HepG2 (cell line): ENCODE measurements around the gene LIF. TPM values are rescaled to one million over a fixed set of nuclear protein-coding genes. Genes with fewer than 3 reads are reported as not detected.

ENCODE experiments used
- ARID3A ChIP-seq: IDR thresholded peaks from 2 replicates; pipeline ENCODE4 v1.6.1; 2012; ENCODE audit warnings: low read depth, low read length, improper control_type of control experiment
- ARNT2 ChIP-seq: sonication (generic); formaldehyde crosslinking; IDR thresholded peaks from 2 replicates; pipeline ENCODE4 v1.8.0; 2022; ENCODE audit warnings: mild to moderate bottlenecking, low read depth, missing genetic modification reagents, moderate library complexity
- ATF7-NPFF ChIP-seq: sonication (generic); formaldehyde crosslinking; IDR thresholded peaks from 2 replicates; pipeline ENCODE4 v1.8.1; 2023; ENCODE audit warnings: mild to moderate bottlenecking, low read depth, missing genetic modification reagents, moderate library complexity
- ATRX ChIP-seq: sonication (generic); formaldehyde crosslinking; IDR thresholded peaks from 2 replicates; pipeline ENCODE4 v1.4.0; 2020; ENCODE audit warnings: missing genetic modification reagents, borderline replicate concordance
- E2F5 ChIP-seq: sonication (generic); formaldehyde crosslinking; conservative IDR thresholded peaks from 2 replicates; pipeline ENCODE4 v1.4.0; 2020; ENCODE audit warnings: missing genetic modification reagents
- GABPB1 ChIP-seq: IDR thresholded peaks from 2 replicates; pipeline ENCODE4 v1.6.1; 2016; ENCODE audit warnings: mild to moderate bottlenecking, missing genetic modification reagents, moderate library complexity, missing compliant biosample characterization
- HNRNPLL ChIP-seq: fragments of 200-400 bp; formaldehyde crosslinking; IDR thresholded peaks from 2 replicates; pipeline ENCODE4 v1.6.1; 2017; ENCODE audit warnings: mild to moderate bottlenecking, low read depth, low read length; ENCODE audit not compliant: poor library complexity, severe bottlenecking
- IKZF5 ChIP-seq: IDR thresholded peaks from 2 replicates; pipeline ENCODE4 v1.6.1; 2018; ENCODE audit warnings: missing genetic modification reagents, mild to moderate bottlenecking, missing compliant biosample characterization
- KLF16 ChIP-seq, 2 experiments: sonication (generic) in 1 of 2; formaldehyde crosslinking in 1 of 2; IDR thresholded peaks; 2 replicates each; pipeline versions ENCODE4 v1.6.1 to v1.8.0; 2016 to 2023; ENCODE audit warnings: missing genetic modification reagents in 2 of 2, missing compliant biosample characterization in 1 of 2
- NFYC ChIP-seq: IDR thresholded peaks from 2 replicates; pipeline ENCODE4 v1.6.1; 2016; ENCODE audit warnings: missing genetic modification reagents, missing compliant biosample characterization
- RELA ChIP-seq: sonication (generic); formaldehyde crosslinking; IDR thresholded peaks from 2 replicates; pipeline ENCODE4 v1.4.0; 2020; ENCODE audit warnings: missing genetic modification reagents
- SALL2 ChIP-seq: sonication (generic); formaldehyde crosslinking; IDR thresholded peaks from 2 replicates; pipeline ENCODE4 v1.8.1; 2023; ENCODE audit warnings: mild to moderate bottlenecking, missing genetic modification reagents, inconsistent platforms
- SCMH1 ChIP-seq: sonication (generic); formaldehyde crosslinking; IDR thresholded peaks from 2 replicates; pipeline ENCODE4 v1.9.0; 2021; ENCODE audit warnings: missing genetic modification reagents, mild to moderate bottlenecking, borderline replicate concordance
- SP2 ChIP-seq: sonication (generic); formaldehyde crosslinking; IDR thresholded peaks from 2 replicates; pipeline ENCODE4 v1.5.1; 2020; ENCODE audit warnings: mild to moderate bottlenecking, missing genetic modification reagents
- TAF1 ChIP-seq: sonication (generic); formaldehyde crosslinking; IDR thresholded peaks from 2 replicates; pipeline ENCODE4 v1.4.0; 2020; ENCODE audit warnings: missing genetic modification reagents
- TBL1XR1 ChIP-seq: fragments of 150-350 bp; IDR thresholded peaks from 2 replicates; pipeline ENCODE4 v1.6.1; 2014; ENCODE audit warnings: borderline replicate concordance, low read length; ENCODE audit not compliant: partially characterized antibody
- THAP9 ChIP-seq: sonication (generic); formaldehyde crosslinking; IDR thresholded peaks from 2 replicates; pipeline ENCODE4; 2020; ENCODE audit warnings: missing genetic modification reagents, mild to moderate bottlenecking, borderline replicate concordance
- ZNF256 ChIP-seq: sonication (generic); formaldehyde crosslinking; conservative IDR thresholded peaks from 2 replicates; pipeline ENCODE4 v1.4.0; 2020; ENCODE audit warnings: missing genetic modification reagents
- ZNF263 ChIP-seq: sonication (generic); formaldehyde crosslinking; IDR thresholded peaks from 2 replicates; pipeline ENCODE4 v1.4.0; 2020; ENCODE audit warnings: missing genetic modification reagents
- ZNF451 ChIP-seq: sonication (generic); formaldehyde crosslinking; IDR thresholded peaks from 2 replicates; pipeline ENCODE4 v1.5.0; 2020; ENCODE audit warnings: mild to moderate bottlenecking, missing genetic modification reagents
- ZNF547 ChIP-seq: sonication (generic); formaldehyde crosslinking; IDR thresholded peaks from 2 replicates; pipeline ENCODE4 v1.5.1; 2020; ENCODE audit warnings: mild to moderate bottlenecking, missing genetic modification reagents
- ZNF674 ChIP-seq: sonication (generic); formaldehyde crosslinking; IDR thresholded peaks from 2 replicates; pipeline ENCODE4 v1.5.0; 2020; ENCODE audit warnings: low read depth, mild to moderate bottlenecking, missing genetic modification reagents
- ZNF777 ChIP-seq: sonication (generic); formaldehyde crosslinking; IDR thresholded peaks from 2 replicates; pipeline ENCODE4 v1.4.0; 2020; ENCODE audit warnings: missing genetic modification reagents
- polyA plus RNA-seq, 8 experiments: library from polyadenylated mRNA; depleted of rRNA in 3 of 8; stranded (reverse) in 7 of 8; unstranded in 1 of 8; fragments of >200 nt; fragmentation: Illumina TruSeq in 4 of 8; extraction: Trizol in 4 of 8; gene quantifications; 2 replicates each; pipeline versions ENCODE4 v1.2.1 to v1.2.3, GENCODE V29; 2011 to 2016; ENCODE audit warnings: low read depth in 4 of 8, missing spikeins in 1 of 8, mixed read lengths in 1 of 8; ENCODE audit not compliant: insufficient read depth in 1 of 8
- total RNA-seq, 5 experiments: library from RNA; depleted of rRNA; stranded (reverse); fragments of >200 nt; fragmentation: Illumina TruSeq; extraction: Trizol; gene quantifications; 2 replicates each; pipeline ENCODE4 v1.2.3, GENCODE V29; 2016; ENCODE audit warnings: low read depth in 1 of 5

The LIF gene
- total and polyA plus RNA-seq, 2 of the 13 experiments (the other 11 are each of a cell fraction or from before 2014, with no cell fraction given): 3.6 to 8.5 TPM

- TF ChIP-seq KLF16 (CRISPR knock-in tag; IDR thresholded peaks at IDR 0.05) (peak in 1 of 2 experiments; percentile 59; a peak in 2 of 4 replicates), ZNF451 (CRISPR knock-in tag) (no peak), ARNT2 (peak; percentile 1; the same call in 1 of the 2 replicates), ZNF777 (peak; percentile 34; the same call in 1 of the 2 replicates), ZNF256 (CRISPR knock-in tag) (no peak), THAP9 (CRISPR knock-in tag) (0 out of 2 replicates have a peak, but pooled peaks have one; percentile 25), E2F5 (CRISPR knock-in tag) (no peak), RELA (CRISPR knock-in tag) (0 out of 2 replicates have a peak, but pooled peaks have one; percentile 33), ZNF547 (CRISPR knock-in tag) (0 out of 2 replicates have a peak, but pooled peaks have one; percentile 30), NFYC (CRISPR knock-in tag) (peak; percentile 62), ZNF674 (no peak), ARID3A (no peak), ATF7-NPFF (CRISPR knock-in tag) (0 out of 2 replicates have a peak, but pooled peaks have one; percentile 24), GABPB1 (CRISPR knock-in tag) (peak; percentile 63; the same call in 1 of the 2 replicates), ATRX (CRISPR knock-in tag) (no peak), HNRNPLL (peak; percentile 90), SCMH1 (CRISPR knock-in tag) (no peak), SP2 (peak; percentile 34), ZNF263 (CRISPR knock-in tag) (peak; percentile 71; the same call in 1 of the 2 replicates), IKZF5 (CRISPR knock-in tag) (0 out of 2 replicates have a peak, but pooled peaks have one; percentile 16), SALL2 (CRISPR knock-in tag) (peak; percentile 42; the same call in 1 of the 2 replicates), TBL1XR1 (no peak), TAF1 (CRISPR knock-in tag) (peak; percentile 26; the same call in 1 of the 2 replicates)
Observed at GRCh38 chr22:30289141-30289979, 42.8 kb upstream of the LIF start, which contains the start of gene CASTOR1 (continued).
